CD4-positive, alpha-beta T cell treated with Interferon alpha-2 for 1 hour (primary cell): ENCODE data around the gene MRGPRE.

ENCODE experiments used
- DNase-seq, 2 donors: peaks; one replicate each; pipeline ENCODE4 v3.0.0-alpha.2; 2020 to 2022

Gene MRGPRE

DNA sequence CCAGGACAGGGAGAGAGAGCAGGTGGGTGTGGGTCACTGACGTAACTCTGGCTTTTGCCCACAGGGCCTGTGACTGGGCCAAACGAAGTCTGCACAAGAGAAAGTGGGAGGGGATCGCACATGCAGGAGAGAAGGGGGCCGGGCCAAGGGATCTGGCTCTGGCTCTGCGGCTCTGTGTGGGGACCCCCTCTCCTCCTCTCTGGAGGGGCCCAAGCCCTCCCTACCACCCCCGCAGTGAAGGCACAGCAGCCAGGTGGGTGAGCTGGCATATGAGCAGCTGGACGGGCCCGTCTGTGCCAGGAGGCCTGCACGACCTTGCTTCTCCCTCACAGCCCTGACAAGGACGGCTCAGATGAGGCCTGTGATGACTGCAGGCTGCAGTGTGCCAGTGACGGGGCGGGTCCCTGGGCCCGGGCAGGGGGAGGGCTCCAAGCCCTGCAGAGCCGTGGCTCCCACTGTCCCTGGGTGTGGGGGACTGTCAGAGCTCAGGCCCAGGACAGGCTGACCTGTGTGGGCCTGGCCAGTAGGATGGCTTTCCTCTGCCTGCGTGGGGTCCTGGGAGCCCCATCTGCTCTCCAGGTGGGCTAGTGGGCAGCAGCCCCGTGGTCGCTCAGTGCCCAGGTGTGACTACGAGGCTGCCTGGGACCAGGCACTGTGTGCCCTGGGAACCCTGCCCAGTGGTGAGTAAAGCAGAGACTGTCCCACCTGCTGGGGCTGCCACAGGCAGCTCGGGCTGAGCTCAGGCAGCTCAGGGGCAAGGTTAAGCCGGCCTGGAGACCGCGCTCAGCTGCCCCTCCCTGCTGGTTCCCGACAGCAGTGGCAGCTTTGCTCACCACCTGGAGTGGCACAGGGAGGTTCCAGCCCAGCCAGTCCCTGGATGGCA is 35.8 kb downstream of the MRGPRE start:
- no peak for DNase-seq

DNA sequence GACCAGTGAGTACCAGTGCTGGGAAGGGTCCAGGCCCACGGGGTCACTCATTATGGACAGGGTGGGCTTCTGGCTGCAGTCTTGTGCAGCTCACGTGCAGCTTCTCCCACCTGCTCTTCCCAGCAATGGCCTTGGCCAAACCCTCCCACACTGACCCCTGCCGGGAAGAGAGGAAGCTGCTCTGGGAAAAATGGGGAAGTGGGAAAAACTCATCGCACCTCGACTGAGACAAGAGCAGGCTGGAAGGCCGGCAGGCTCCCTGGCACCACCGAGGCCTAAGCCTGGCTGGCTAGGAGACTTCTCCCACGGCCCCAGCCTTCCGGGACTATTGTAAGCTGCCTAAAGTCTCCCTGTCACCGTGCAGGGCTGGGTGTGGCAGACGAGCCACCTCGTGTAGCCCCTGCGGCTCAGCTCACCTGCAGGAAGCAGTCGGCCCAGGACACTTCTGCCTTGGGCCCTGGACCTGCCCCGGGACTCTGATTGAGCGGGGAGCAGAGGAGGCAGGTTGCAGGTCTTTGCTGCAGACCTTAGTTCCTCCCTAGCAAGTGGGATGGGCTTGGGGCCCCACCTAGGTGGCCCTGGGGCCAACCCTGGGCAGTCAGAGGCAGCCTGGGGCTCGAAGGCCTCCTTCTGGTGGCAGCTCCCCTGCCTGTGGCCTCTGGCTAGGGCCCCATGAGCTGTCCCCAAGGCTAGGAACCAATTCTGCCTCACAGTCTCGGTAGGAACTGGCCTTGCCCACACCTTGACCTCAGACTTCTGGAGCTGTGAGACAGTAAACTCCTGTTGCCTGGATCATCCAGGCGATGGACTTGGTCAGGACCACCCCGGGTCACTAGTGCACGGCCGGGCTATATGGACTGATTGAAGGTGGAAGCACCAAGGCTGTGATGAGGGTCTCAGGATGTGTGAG is 36.7 kb downstream of the MRGPRE start:
- DNase-seq, result no peak

DNA sequence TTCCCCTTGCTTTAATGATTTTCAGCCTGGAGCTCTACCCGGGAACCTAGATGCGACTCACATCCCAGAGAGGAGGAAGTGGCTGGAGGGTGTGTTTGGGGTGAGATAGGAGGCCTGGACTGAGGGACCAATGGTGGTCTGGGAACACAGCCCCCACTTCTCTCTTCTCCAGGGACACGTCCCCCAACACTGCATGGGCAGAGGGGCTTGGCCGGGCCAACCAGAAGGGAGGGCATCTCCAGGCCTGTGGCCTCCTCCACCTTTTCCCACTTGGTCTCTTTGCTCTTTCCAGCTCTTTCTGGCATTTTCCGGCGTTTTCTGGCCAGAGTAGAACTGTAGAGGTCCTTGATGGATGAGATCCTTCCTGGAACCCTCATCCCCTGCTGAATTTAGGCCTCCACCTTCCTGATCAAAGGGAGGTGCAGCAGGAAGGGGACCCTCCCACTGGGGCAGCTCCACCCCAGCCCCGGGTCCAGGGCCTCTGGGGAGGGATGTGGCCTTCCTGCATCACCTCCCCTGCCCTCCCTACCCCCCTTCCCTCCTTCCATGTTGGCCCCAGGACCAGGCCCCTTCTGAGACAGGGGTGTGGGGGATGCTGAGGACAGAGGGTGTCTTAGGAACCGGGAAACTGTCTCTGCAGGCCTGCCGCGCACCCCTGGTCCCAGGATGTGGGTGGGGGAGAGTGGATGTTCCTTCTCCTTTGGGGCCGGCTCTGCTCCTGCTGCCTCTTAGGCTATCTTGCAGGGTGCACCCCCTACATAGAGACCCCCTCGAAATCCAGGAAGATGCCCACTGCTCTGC is 38.0 kb downstream of the MRGPRE start:
- no peak for DNase-seq

DNA sequence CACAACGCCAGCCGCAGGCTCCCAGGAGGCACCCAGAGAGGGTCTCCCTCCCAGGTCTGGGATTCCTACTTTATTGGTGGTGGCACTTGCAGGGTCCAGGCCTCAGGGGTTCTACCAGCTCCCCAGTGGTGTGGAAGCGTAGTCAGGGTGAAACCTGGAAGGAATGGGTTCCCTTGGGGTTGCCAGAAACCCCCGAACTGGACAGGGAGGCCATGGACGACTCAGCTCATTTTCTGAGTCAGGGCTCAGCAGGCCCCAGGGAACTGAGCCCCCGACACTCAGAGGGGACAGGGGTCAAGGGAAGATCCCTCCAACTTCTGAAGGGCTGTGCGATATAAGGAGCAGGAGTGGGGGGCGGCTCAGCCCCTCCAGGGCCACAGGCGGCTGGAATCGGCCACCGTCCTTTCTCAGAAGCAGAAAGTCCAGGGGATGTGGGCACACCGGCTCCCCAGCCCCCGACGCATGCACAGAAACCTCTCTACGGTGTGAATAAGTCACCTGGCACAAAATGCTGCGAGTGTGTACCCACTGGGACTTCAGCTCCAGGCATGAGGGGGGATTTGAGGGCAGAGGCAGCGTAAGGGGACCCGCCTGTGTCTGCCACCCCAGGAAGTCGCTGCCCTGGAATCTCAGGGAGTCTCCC is 38.7 kb downstream of the MRGPRE start:
- no peak for DNase-seq

DNA sequence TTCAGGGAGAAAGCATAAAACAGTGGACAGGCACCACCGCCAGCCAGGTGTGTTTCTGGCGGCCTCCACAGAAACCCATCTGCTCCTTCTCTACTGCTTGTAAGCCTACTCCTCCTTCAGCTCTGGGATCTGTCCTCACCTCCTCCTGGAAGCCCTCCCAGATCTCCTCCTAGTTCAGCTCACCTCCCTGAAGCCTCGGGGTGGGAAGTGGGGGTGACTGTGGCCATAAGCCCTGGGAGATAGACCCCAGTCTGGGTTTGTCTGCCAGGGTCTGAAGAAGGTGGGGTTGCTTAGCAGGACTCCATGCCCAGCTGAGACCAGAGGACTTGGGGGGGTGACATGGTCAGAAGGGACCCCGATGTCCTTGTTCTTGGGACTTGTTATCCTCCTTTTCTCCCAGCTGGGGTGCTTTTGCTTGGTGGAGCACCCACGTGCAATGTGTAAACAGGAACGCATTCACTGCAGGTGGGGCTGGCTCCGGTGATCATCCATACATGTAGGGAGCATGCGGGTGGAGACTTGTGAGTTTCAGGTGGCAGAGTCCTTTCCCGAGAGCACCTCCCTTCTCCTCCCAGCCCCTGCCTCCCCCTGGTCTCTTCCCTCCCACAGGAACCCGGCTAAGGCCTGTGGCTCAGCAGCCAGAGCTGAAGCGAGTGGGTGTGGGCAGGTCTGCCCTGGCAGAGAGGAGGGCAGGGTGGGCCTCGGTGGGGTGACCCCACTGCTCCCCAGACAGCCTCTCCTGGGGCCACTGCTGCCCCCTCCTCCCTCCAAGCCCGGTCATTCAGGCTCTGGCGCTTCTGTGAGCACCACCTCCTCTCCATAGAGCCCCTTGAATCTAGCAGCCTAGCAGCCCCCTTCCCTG is 39.5 kb downstream of the MRGPRE start:
- no peak for DNase-seq

DNA sequence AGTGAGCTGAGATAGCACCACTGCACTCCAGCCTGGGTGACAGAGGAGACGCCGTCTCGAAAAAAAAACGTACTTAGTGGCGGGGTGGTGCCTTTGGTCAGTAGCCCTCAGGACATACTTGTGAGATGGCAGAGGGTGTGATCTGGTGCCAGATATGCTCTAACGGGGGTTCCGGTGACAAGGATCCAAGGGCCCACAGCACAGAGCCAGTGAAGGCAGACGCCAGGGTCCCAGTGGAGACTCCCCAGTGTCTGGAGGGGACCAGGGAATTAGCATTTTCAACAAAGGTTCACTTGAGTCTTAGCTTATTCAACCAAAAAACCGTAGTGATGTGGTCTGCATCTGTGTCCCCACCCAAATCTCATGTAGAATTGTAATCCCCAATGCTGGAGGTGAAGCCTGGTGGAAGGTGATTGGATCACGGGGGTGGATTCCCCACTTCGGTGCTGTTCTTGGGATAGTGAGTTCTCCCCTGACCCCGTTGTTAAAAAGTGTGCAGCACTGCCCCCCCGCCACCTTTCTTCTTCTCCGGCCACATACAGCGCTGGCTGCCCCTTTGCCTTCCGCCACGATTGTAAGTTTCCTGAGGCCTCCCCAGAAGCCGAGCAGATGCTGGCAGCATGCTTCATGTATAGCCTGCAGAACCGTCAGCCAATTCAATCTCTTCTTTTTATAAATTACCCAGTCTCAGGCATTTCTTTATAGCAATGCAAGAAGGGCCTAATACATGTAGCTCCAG is 40.5 kb downstream of the MRGPRE start:
- no peak for DNase-seq

DNA sequence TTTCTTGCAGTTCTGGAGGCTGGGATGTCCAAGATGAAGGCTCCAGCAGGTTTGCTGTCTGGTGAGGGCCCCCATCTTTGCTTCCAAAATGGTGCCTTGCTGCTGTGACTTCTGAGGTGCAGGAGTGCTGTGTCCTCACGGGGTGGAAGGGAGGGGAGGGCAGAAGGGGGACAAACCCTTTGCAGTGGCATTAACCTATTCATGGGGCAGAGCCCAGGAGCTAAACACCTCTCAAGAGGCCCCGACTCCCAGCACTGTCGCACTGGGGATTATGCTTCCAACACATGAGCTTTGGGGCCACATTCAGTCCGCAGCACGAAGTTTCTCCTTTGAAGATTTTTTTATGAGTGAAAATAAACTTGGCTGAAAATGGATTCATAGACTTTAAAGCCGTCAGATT is 41.6 kb downstream of the MRGPRE start:
- no peak for DNase-seq

DNA sequence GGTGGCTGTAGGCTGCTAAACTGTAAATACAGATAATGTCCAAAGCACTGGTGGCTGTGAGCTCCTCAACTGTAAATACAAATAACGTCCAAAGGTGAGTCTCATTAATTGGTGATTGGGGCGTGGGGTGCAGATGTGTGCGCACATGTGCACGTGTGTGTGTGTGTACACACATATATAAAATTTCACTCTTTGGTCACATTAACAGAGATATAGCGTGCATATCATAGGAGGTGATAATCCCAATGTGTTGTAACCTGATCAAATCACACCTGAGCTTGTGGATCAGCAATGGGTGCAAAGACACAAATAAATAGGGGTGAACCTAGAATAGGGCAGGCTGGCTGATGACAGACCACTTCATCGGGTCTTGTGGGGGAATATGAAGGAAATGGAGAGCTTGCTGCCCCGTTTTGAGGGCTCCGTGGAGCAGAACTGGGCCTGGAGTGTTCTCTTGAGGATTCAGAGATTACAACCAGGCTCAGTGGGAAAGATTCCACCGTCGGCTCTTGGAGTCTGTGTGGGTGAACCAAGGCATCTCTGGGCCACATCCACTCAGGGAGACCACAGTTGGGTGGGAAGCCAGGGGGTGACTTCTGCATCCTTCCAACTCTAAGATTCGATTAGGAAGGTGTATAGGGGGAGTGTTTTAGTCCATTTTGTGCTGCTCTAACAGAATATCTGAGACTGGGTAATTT is 42.2 kb downstream of the MRGPRE start:
- no peak for DNase-seq

DNA sequence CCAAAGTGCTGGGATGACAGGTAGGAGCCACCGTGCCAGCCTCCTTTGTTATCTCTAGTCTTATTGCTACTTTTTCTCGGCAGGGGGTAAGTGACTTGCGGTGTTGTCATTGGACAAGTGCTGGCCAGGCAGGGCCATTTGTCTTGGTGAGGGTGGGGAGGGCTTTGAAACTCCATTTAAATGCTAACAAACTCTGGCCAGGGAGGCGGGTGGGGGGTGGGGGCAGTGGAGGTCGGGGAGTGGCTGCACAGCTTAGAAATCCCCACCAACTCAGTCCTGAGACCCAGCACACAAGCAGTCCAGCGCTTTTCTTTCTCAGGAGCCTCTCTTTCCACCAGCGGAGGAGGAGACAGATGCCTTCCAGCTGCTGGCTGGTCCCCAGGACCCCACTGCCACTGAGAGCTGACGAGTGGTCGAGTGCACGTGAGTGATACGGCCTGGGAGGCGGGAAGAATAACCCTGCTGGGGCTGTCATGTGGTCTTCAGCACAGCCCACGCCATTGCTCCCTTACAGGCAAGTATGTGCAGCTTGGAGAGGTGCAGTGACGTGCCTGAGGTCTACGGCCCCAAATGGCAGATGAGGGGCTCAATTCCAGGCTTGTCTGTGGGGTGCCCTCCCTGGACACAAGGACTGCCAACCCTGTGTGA is 42.9 kb downstream of the MRGPRE start:
- DNase-seq, result no peak

DNA sequence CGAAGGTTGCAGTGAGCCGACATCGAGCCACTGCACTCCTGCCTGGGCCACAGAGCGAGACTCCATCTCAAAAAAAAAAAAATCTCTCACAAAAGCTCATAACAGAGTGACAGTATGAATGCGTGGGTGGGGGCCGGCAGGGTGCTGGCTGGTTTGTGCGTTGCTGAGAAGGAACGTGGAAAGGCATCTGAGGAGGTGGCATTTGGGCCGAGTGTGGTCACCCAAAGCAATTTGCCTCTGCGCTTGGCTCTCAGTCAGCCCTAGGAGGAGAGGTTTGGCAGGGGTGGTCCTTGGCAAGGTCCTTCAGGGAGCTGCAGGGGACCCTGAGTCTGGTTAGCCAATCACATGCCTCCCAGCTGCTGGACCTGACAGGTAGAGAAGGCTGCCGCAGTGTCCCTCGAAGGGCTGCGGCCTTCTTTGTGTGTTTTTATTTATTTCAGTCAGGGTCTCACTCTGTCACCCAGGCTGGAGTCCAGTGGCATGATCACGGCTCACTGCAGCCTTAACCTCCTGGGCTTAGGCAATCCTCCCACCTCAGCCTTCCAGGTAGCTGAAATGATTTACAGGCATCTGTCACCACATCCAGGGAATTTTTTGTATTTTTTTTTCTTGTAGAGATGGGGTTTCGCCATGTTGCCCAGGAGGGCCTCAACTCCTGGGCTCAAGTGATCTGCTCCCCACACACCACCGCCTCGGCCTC is 43.6 kb downstream of the MRGPRE start:
- no peak for DNase-seq

DNA sequence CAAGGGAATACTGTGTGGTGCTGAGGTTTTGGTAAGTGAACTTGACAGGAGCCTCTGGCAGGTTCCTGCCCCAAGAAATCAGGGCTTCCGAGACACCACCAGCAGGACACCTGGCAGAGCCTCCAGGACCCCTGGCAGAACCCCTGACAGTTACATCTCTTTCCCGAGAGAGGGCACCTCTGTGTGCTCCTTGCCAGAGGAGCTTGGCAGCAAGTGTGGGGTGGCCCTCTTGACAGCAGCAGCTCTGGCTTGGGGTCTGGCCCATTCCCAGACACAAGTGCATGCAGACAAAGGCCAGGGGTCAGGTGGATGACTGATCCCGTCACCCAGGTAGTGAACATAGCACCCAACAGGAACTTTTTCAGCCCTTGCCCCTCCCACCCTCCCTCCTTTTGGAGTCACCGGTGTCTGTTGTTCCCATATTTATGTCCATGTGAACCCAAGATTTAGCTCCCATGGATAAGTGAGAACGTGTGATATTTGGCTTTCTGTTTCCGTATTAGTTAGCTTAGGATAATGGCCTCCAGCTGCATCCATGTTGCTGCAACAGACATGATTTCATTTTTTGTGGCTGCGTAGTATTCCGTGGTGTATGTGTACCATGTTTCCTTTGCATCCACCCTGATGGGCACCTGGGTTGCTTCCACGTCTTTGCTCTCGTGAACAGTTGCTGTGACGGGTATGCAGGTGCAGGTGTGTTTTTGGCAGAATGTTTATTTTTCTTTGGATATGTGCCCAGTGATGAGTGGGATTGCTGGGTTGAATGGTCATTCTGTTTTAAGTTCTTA is 45.9 kb downstream of the MRGPRE start:
- DNase-seq, result no peak

DNA sequence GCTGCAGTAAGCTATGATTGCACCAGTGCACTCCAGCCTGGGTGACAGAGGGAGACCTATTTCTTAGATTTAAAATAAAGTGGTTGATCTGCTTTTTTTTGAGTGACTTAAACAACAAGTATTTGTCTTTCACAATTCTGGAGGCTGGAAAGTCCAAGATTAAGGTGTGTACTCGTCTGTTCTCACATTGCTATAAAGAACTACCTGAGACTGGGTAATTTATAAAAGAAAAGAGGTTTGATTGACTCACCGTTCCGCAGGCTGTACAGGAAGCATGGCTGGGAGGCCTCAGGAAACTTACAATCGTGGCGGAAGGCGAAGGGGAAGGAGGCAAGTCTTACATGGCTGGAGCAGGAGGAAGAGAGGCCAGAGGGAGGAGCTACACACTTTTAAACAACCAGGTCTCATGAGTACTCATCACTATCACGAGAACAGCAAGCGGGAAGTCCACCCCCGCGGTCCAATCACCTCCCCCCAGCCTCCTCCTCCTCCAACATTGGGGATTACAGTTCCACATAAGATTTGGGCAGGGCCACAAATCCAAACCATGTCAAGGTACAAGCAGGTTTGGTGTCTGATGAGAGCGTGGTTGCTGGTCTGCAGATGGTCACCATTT is 47.4 kb downstream of the MRGPRE start:
- no peak for DNase-seq

DNA sequence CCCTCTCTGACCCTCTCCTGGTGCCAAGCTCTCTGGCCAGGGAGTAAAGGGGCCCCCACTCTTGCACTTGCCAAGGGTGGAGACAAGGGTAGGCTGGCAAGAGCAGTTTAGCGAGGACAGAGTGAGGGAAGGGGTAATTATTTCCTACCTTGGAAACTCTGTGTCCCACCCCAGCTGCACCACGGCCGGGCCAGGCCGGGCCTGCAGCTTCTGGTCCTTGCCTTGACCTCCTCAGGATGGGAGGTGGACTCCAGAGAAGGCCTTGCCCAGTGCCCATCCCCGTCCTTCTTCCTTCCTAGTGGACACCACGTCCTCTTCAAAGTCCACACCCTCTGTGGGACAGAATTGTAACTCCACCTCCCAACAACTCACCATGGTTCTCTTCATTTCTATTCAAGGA is 48.7 kb downstream of the MRGPRE start:
- no peak for DNase-seq

DNA sequence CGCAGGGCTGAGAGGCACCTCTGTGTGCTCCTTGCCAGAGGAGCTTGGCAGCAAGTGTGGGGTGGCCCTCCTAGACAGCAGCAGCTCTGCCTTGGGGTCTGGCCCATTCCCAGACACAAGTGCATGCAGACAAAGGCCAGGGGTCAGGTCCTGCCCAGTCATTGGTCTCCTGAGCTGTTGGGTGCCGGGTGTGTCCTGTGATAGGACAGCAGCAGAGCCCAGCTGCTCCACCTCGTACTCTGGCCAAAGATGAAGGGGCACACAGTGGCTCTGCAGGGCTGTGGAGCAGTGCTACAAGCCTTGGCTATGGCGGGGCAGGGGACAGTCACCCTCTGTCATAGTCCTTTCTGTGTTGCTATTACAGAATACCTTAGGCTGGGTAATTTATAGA is 49.8 kb downstream of the MRGPRE start:
- DNase-seq, result no peak

DNA sequence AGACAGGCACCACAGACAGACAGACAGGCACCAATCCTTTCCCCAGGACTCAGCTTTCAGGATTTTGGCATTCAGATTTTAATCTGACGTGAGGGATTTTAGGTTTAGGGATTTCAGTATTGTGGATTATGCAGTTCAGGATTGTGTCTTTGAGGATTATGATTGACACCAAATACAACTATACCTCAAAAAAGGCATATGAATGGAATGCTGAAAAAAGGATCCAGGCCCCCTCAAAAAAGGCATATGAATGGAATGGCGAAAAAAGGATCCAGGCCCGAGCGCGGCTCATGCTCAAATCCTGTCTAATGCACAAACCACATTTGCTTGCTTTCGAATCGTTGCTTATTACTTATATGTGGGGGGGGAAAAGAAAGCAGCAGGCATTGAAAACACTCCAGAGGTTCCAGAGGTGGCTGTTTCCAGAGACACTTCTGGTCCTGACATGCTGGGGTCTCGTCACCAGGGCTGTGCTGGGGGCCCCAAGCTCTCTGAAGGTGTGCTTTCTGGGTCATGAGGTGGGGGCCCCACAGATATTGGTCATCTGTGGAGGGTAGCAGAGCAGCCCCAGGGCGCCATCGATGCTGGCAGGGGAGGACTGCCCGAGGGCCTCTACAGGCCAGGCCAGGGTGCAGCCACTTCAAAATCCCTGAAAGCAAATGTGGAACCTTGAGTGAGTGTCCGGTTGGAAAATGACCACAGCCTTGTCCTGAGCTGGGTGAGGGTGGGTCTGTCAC is 50.3 kb downstream of the MRGPRE start:
- no peak for DNase-seq

DNA sequence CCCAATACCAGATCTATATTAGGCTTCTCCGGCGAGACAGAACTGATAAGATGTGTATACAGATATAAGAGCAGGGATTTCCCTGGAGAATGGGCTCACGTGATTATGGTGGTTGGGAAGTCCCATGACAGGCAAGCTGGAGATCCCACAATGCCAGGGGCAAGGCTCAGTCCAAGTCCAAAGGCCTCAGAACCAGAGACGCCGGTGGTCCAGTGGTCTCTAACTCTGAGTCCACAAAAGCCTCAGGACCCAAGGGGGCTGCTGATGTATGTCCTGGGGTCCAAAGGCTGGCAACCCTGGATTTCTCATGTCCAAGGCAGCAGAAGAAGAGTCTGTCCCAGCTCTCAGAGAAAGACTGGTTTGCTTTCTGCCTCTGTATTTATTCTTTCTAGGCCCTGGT is 51.3 kb downstream of the MRGPRE start:
- no peak for DNase-seq

DNA sequence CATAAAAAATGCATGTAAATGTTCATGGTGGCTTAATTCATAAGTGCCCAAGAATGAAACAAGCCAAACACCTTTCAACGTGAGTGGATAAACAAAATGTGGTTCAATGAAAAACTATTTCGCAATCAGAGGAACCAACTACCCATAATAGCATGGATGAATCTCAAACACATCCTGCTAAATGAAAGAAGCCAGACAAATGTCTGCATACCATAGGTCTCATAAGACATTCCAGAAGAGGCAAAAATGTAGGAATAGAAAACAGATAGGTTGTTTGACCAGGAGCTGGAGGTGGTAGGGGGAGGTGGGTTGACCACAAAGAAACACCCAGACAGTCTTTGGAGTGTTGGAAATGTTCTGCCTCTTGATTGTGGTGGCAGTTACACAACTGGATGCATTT is 53.9 kb downstream of the MRGPRE start:
- DNase-seq, result no peak
